HepG2 (cell line): ENCODE results near the gene PPIP5K1. TPM values are rescaled to one million over a fixed set of nuclear protein-coding genes. Genes with fewer than 3 reads are reported as not detected.
"Not testable (repeated sequence)": the region's sequence is repeated elsewhere in the genome, so short reads cannot be mapped to it uniquely, and the experiment has no call there.

Source experiments
- ATAC-seq: fragments of 200-7000 bp; cut with Tn5 transposase; 3 replicates; pipeline ENCODE4 v1.9.1; 2020; ENCODE audit warnings: mild to moderate bottlenecking, moderate library complexity
- BruUV-seq: library from RNA; stranded (reverse); fragments of 400-500 nt; replicated peaks from 2 replicates; lab custom pipeline; 2021; lab: Mats Ljungman, UMichigan
- CTCF ChIA-PET: fragments of 300-600 bp; formaldehyde crosslinking; extraction: SDS; loops from one replicate; lab custom pipeline; 2021; ENCODE audit warnings: low total read pairs, inconsistent platforms, low intra/inter-chr PET ratio; lab: Yijun Ruan, JAX
- POLR2A ChIA-PET: fragments of 350-600 bp; sonication (Branson Sonifier 250); formaldehyde crosslinking; loops from one replicate; lab custom pipeline; 2020; ENCODE audit warnings: antibody characterized with exemption, inconsistent platforms; lab: Yijun Ruan, JAX
- DNase-seq: peaks from one replicate; pipeline ENCODE4 v3.0.0-alpha.2; 2015; ENCODE audit warnings: low spot score
- FAIRE-seq: peaks from 3 replicates; lab custom pipeline; 2011; peaks lifted over from hg19 to GRCh38; lab: Jason Lieb, UNC
- H2AFZ ChIP-seq: one replicate; pipeline ENCODE4 v1.6.1; 2011; ENCODE audit warnings: low read length, inconsistent platforms
- H3K27ac ChIP-seq: fragments of 300-600 bp; 3 replicates; pipeline ENCODE4 v1.8.0; 2011; ENCODE audit warnings: mixed run types, mild to moderate bottlenecking, mixed read lengths, low read length, inconsistent platforms; ENCODE audit not compliant: insufficient read depth; ENCODE audit errors: extremely low read length
- H3K27me3 ChIP-seq, 2 experiments: fragments of 200-600 bp in 1 of 2; 2 replicates in 1 of 2; 3 replicates in 1 of 2; pipeline versions ENCODE4 v1.6.0 to v1.8.0; 2011; ENCODE audit warnings: low read length in 2 of 2, mild to moderate bottlenecking in 2 of 2, moderate library complexity in 2 of 2, inconsistent platforms in 1 of 2; ENCODE audit not compliant: insufficient read depth in 2 of 2, control insufficient read depth in 1 of 2
- H3K36me3 ChIP-seq, 2 experiments: fragments of 200-600 bp in 1 of 2; replicated peaks in 1 of 2; 2 replicates in 1 of 2; 3 replicates in 1 of 2; pipeline versions ENCODE4 v1.5.1 to v1.8.0; 2011; ENCODE audit warnings: low read length in 2 of 2, inconsistent platforms in 1 of 2; ENCODE audit not compliant: insufficient read depth in 2 of 2, control insufficient read depth in 1 of 2
- H3K4me1 ChIP-seq: 2 replicates; pipeline ENCODE4 v1.5.1; 2012; ENCODE audit warnings: low read length, inconsistent platforms; ENCODE audit not compliant: insufficient read depth
- H3K4me2 ChIP-seq: 2 replicates; pipeline ENCODE4 v1.6.0; 2011; ENCODE audit warnings: low read depth, low read length, inconsistent platforms
- H3K4me3 ChIP-seq, 3 experiments: fragments of 200-600 bp in 1 of 3; sonication (generic), shearing (Covaris generic) in 1 of 3; replicated peaks in 1 of 3; 2 replicates each; pipeline ENCODE4 v1.5.1; 2011 to 2016; ENCODE audit warnings: low read length in 3 of 3, inconsistent platforms in 2 of 3, low read depth in 2 of 3, mild to moderate bottlenecking in 2 of 3, control low read depth in 1 of 3, mixed read lengths in 1 of 3; ENCODE audit not compliant: insufficient read depth in 1 of 3
- H3K79me2 ChIP-seq: one replicate; pipeline ENCODE4 v1.6.1; 2011; ENCODE audit warnings: low read length, inconsistent platforms; ENCODE audit not compliant: insufficient read depth
- H3K9ac ChIP-seq: 2 replicates; pipeline ENCODE4 v1.6.0; 2011; ENCODE audit warnings: mild to moderate bottlenecking, low read depth, low read length, inconsistent platforms; ENCODE audit not compliant: insufficient read depth
- H3K9me3 ChIP-seq: 2 replicates; pipeline ENCODE4 v1.5.1; 2012; ENCODE audit warnings: mild to moderate bottlenecking, low read length
- H4K20me1 ChIP-seq: 2 replicates; pipeline ENCODE4 v1.6.0; 2011; ENCODE audit warnings: inconsistent platforms, mild to moderate bottlenecking, low read length, moderate library complexity; ENCODE audit not compliant: insufficient read depth
- ATF2 ChIP-seq: sonication (generic); formaldehyde crosslinking; IDR thresholded peaks from 2 replicates; pipeline ENCODE4 v1.4.0; 2020; ENCODE audit warnings: missing genetic modification reagents
- ETV5 ChIP-seq: IDR thresholded peaks from 2 replicates; pipeline ENCODE4 v1.6.1; 2018; ENCODE audit warnings: missing biosample characterization, missing genetic modification reagents, inconsistent platforms, borderline replicate concordance
- MTA1 ChIP-seq: sonication (generic); formaldehyde crosslinking; IDR thresholded peaks from 2 replicates; pipeline ENCODE4 v1.4.0; 2020; ENCODE audit warnings: missing genetic modification reagents, mild to moderate bottlenecking, borderline replicate concordance
- MTA3 ChIP-seq: sonication (generic); formaldehyde crosslinking; IDR thresholded peaks from 2 replicates; pipeline ENCODE4 v1.4.0; 2020; ENCODE audit warnings: missing genetic modification reagents
- NFE2L2 ChIP-seq: fragments of 150-350 bp; IDR thresholded peaks from 2 replicates; pipeline ENCODE4 v1.6.1; 2014; ENCODE audit warnings: low read length
- NR3C1 ChIP-seq: sonication (generic); formaldehyde crosslinking; IDR thresholded peaks from 2 replicates; pipeline ENCODE4 v1.4.0; 2020; ENCODE audit warnings: missing genetic modification reagents
- REPIN1 ChIP-seq: sonication (generic); formaldehyde crosslinking; IDR thresholded peaks from 2 replicates; pipeline ENCODE4 v1.8.0; 2022; ENCODE audit warnings: missing genetic modification reagents, low read depth, mild to moderate bottlenecking, borderline replicate concordance
- ZHX2 ChIP-seq, 2 experiments: sonication (generic) in 1 of 2; formaldehyde crosslinking in 1 of 2; IDR thresholded peaks; 2 replicates each; pipeline versions ENCODE4 v1.6.1 to v1.9.0; 2014 to 2022; ENCODE audit warnings: antibody characterized with exemption in 1 of 2, borderline replicate concordance in 1 of 2, inconsistent platforms in 1 of 2, low read depth in 1 of 2, missing genetic modification reagents in 1 of 2
- ZNF264 ChIP-seq: sonication (generic); formaldehyde crosslinking; IDR thresholded peaks from 2 replicates; pipeline ENCODE4 v1.4.0; 2020; ENCODE audit warnings: missing genetic modification reagents
- ZNF460 ChIP-seq: sonication (generic); formaldehyde crosslinking; IDR thresholded peaks from 2 replicates; pipeline ENCODE4 v1.5.1; 2020; ENCODE audit warnings: missing genetic modification reagents, mild to moderate bottlenecking, borderline replicate concordance
- ZNF512 ChIP-seq: sonication (generic); formaldehyde crosslinking; IDR thresholded peaks from 2 replicates; pipeline ENCODE4 v1.4.0; 2020; ENCODE audit warnings: mild to moderate bottlenecking, missing genetic modification reagents
- WGBS: methylation state at CpG from one replicate; pipeline ENCODE4 v1.1.6; 2017; ENCODE audit warnings: low lambda C conversion rate; 5-methylcytosine and 5-hydroxymethylcytosine counted together
- in situ Hi-C: cut with HindIII; loops from 2 replicates; pipeline ENCODE4 v1.10.0; 2017; ENCODE audit warnings: low pct_unique_long_range_greater_than_20kb; ENCODE audit not compliant: extremely low pct_ligation_motif_present
- intact Hi-C: fragments of 100-400 bp; cut with micrococcal nuclease; formaldehyde crosslinking; loops from one replicate; pipeline ENCODE4 v1.10.0; 2022; ENCODE audit not compliant: unreplicated experiment
- polyA plus RNA-seq, 8 experiments: library from polyadenylated mRNA; depleted of rRNA in 3 of 8; stranded (reverse) in 7 of 8; unstranded in 1 of 8; fragments of >200 nt; fragmentation: Illumina TruSeq in 4 of 8; extraction: Trizol in 4 of 8; gene quantifications; 2 replicates each; pipeline versions ENCODE4 v1.2.1 to v1.2.3, GENCODE V29; 2011 to 2016; ENCODE audit warnings: low read depth in 4 of 8, missing spikeins in 1 of 8, mixed read lengths in 1 of 8; ENCODE audit not compliant: insufficient read depth in 1 of 8
- total RNA-seq, 5 experiments: library from RNA; depleted of rRNA; stranded (reverse); fragments of >200 nt; fragmentation: Illumina TruSeq; extraction: Trizol; gene quantifications; 2 replicates each; pipeline ENCODE4 v1.2.3, GENCODE V29; 2016; ENCODE audit warnings: low read depth in 1 of 5

PPIP5K1 gene
- total and polyA plus RNA-seq, 2 of the 13 experiments (the other 11 are each of a cell fraction or from before 2014, with no cell fraction given) = 9.9 to 10.9 TPM

GRCh38 chr15:43534897-43535296, 55.1 kb downstream of the PPIP5K1 start (continued):
- TF ChIP-seq ZHX2 (IDR thresholded peaks at IDR 0.05; ENCODE audit: low read depth) (no peak), ZHX2 (CRISPR knock-in tag; IDR thresholded peaks at IDR 0.05; ENCODE audit: borderline replicate concordance) (no peak), MTA1 (no peak), NFE2L2 (no peak), ZNF460 (no peak), ETV5 (no peak), REPIN1 (CRISPR knock-in tag) (no peak), ATF2 (no peak), MTA3 (no peak), ZNF264 (no peak), ZNF512 (CRISPR knock-in tag) (no peak), NR3C1 (no peak)
- TF ChIP-seq, all 625 proteins: peak for 0

- intact Hi-C loops, H3K9me3 ChIP-seq, H3K9ac ChIP-seq, BruUV-seq, CTCF ChIA-PET, DNase-seq, FAIRE-seq, H3K4me1 ChIP-seq, H3K27ac ChIP-seq, H2AFZ ChIP-seq, H3K4me2 ChIP-seq, H4K20me1 ChIP-seq, ATAC-seq, POLR2A ChIA-PET, H3K4me3 ChIP-seq, in situ Hi-C loops, H3K27me3 ChIP-seq, H3K36me3 ChIP-seq, H3K79me2 ChIP-seq: not testable (repeated sequence)
- WGBS = 61% methylated on average over 5 of the region's 5 CpGs
Measured at GRCh38 chr15:43532826-43533225, 57.2 kb downstream of the PPIP5K1 start.
